IgD-negative memory B cell (primary cell): ENCODE results near the gene ADGRG7. TPM values are rescaled to one million over a fixed set of nuclear protein-coding genes. Genes with fewer than 3 reads are reported as not detected.
"Not testable (repeated sequence)": the region's sequence is repeated elsewhere in the genome, so short reads cannot be mapped to it uniquely, and the experiment has no call there.

Source experiments
- H3K27ac Mint-ChIP-seq, 3 donors: one replicate each; pipeline ENCODE4 v1.8.0; 2020 to 2022; ENCODE audit warnings: mild to moderate bottlenecking in 3 of 3, mixed read lengths in 3 of 3, moderate library complexity in 1 of 3
- H3K27me3 Mint-ChIP-seq: one replicate; pipeline ENCODE4 v1.8.0; 2021; ENCODE audit warnings: mixed read lengths
- H3K36me3 Mint-ChIP-seq: one replicate; pipeline ENCODE4 v1.8.0; 2020; ENCODE audit warnings: mild to moderate bottlenecking, mixed read lengths
- H3K4me1 Mint-ChIP-seq, 3 donors: one replicate each; pipeline ENCODE4 v1.8.0; 2020 to 2022; ENCODE audit warnings: mixed read lengths in 3 of 3, mild to moderate bottlenecking in 1 of 3
- H3K4me3 Mint-ChIP-seq, 4 donors: one replicate each; pipeline ENCODE4 v1.8.0; 2020 to 2022; ENCODE audit warnings: mild to moderate bottlenecking in 4 of 4, mixed read lengths in 4 of 4, moderate library complexity in 3 of 4
- H3K9me3 Mint-ChIP-seq, 3 donors: one replicate each; pipeline ENCODE4 v1.8.0; 2020 to 2021; ENCODE audit warnings: mixed read lengths in 3 of 3, mild to moderate bottlenecking in 1 of 3
- polyA plus RNA-seq: library from polyadenylated mRNA; unstranded; fragments of 300-500 nt; fragmentation: Illumina TruSeq; gene quantifications from one replicate; pipeline ENCODE4 v1.2.3, GENCODE V29; 2021

ADGRG7 gene
- not detected for polyA plus RNA-seq

- Mint-ChIP-seq H3K4me1 (peaks cover 0 to 6% (median 0%) of the 10 kb centered on the region in 3 donors), H3K4me3 (no peak within 1 kb of the TSS), H3K27me3 (peaks cover 8% of the 10 kb centered on the region), H3K9me3 (peaks cover 0 to 2% (median 0%) of the 10 kb centered on the region in 3 donors), H3K27ac (no peak within 1 kb of the TSS), H3K36me3 (peaks cover 1% of the 10 kb centered on the region)
Measured at GRCh38 chr3:100609305-100609704, at the start of gene ADGRG7. Gene ADGRG7 (plus strand): TSS chr3:100609601. CDS start chr3:100609857, 256 bp downstream.

- H3K9me3 Mint-ChIP-seq = no peaks in the 10 kb centered on the region
- H3K27ac Mint-ChIP-seq = no peak overlapping the region
- peaks cover 2% of the 10 kb centered on the region for H3K27me3 Mint-ChIP-seq
- H3K4me3 Mint-ChIP-seq = no peak overlapping the region
- no peaks in the 10 kb centered on the region for H3K36me3 Mint-ChIP-seq
- no peaks in the 10 kb centered on the region for H3K4me1 Mint-ChIP-seq
Measured at GRCh38 chr3:100560426-100560825, 49.0 kb upstream of the ADGRG7 start.

GRCh38 chr3:100561459-100562158, 47.8 kb upstream of the ADGRG7 start:
- H3K27ac Mint-ChIP-seq = no peak overlapping the region
- H3K9me3 Mint-ChIP-seq = no peaks in the 10 kb centered on the region
- no peaks in the 10 kb centered on the region for H3K4me1 Mint-ChIP-seq
- no peaks in the 10 kb centered on the region for H3K36me3 Mint-ChIP-seq
- H3K4me3 Mint-ChIP-seq = no peak overlapping the region
- H3K27me3 Mint-ChIP-seq = peaks cover under 1% of the 10 kb centered on the region

- H3K9me3 Mint-ChIP-seq = no peaks in the 10 kb centered on the region
- H3K4me3 Mint-ChIP-seq = no peak overlapping the region
- no peaks in the 10 kb centered on the region for H3K4me1 Mint-ChIP-seq
- no peaks in the 10 kb centered on the region for H3K36me3 Mint-ChIP-seq
- no peak overlapping the region for H3K27ac Mint-ChIP-seq
- no peaks in the 10 kb centered on the region for H3K27me3 Mint-ChIP-seq
Measured at GRCh38 chr3:100562224-100562857, 47.1 kb upstream of the ADGRG7 start.

GRCh38 chr3:100563228-100563627, 46.2 kb upstream of the ADGRG7 start:
- H3K9me3 Mint-ChIP-seq = no peaks in the 10 kb centered on the region
- H3K27ac Mint-ChIP-seq = no peak overlapping the region
- no peaks in the 10 kb centered on the region for H3K4me1 Mint-ChIP-seq
- H3K4me3 Mint-ChIP-seq = no peak overlapping the region
- no peaks in the 10 kb centered on the region for H3K36me3 Mint-ChIP-seq
- H3K27me3 Mint-ChIP-seq = no peaks in the 10 kb centered on the region

- Mint-ChIP-seq H3K4me1 (no peaks in the 10 kb centered on the region), H3K27me3 (peaks cover 1% of the 10 kb centered on the region), H3K9me3 (no peaks in the 10 kb centered on the region), H3K27ac (no peak overlapping the region), H3K4me3 (no peak overlapping the region), H3K36me3 (no peaks in the 10 kb centered on the region)
Measured at GRCh38 chr3:100563652-100564211, 45.7 kb upstream of the ADGRG7 start.

- no peaks in the 10 kb centered on the region for H3K4me1 Mint-ChIP-seq
- peaks cover 6% of the 10 kb centered on the region for H3K27me3 Mint-ChIP-seq
- no peak overlapping the region for H3K4me3 Mint-ChIP-seq
- H3K9me3 Mint-ChIP-seq = peaks cover 0 to 2% (median 0%) of the 10 kb centered on the region in 3 donors
- H3K36me3 Mint-ChIP-seq = no peaks in the 10 kb centered on the region
- peak overlapping the region in 1 of 3 donors; percentile 78 for H3K27ac Mint-ChIP-seq
Measured at GRCh38 chr3:100570811-100571210, 38.6 kb upstream of the ADGRG7 start.

- H3K4me1 Mint-ChIP-seq = no peaks in the 10 kb centered on the region
- no peak overlapping the region for H3K4me3 Mint-ChIP-seq
- no peak overlapping the region for H3K27ac Mint-ChIP-seq
- H3K36me3 Mint-ChIP-seq = no peaks in the 10 kb centered on the region
- H3K9me3 Mint-ChIP-seq = peaks cover 0 to 2% (median 0%) of the 10 kb centered on the region in 3 donors
- H3K27me3 Mint-ChIP-seq = peaks cover 3% of the 10 kb centered on the region
Measured at GRCh38 chr3:100574536-100574935, 34.9 kb upstream of the ADGRG7 start.

- Mint-ChIP-seq H3K36me3 (no peaks in the 10 kb centered on the region), H3K4me3 (no peak overlapping the region), H3K9me3 (peaks cover 0 to 2% (median 0%) of the 10 kb centered on the region in 3 donors), H3K27ac (no peak overlapping the region), H3K27me3 (peaks cover 3% of the 10 kb centered on the region), H3K4me1 (no peaks in the 10 kb centered on the region)
Measured at GRCh38 chr3:100575704-100576103, 33.7 kb upstream of the ADGRG7 start.

- Mint-ChIP-seq H3K27me3 (peaks cover 3% of the 10 kb centered on the region), H3K27ac (no peak overlapping the region), H3K9me3 (peaks cover 0 to 2% (median 0%) of the 10 kb centered on the region in 3 donors), H3K36me3 (no peaks in the 10 kb centered on the region), H3K4me1 (no peaks in the 10 kb centered on the region), H3K4me3 (no peak overlapping the region)
Measured at GRCh38 chr3:100577382-100578008, 31.9 kb upstream of the ADGRG7 start.

- no peaks in the 10 kb centered on the region for H3K4me1 Mint-ChIP-seq
- H3K36me3 Mint-ChIP-seq = no peaks in the 10 kb centered on the region
- H3K27ac Mint-ChIP-seq = no peak overlapping the region
- peaks cover 3% of the 10 kb centered on the region for H3K27me3 Mint-ChIP-seq
- H3K4me3 Mint-ChIP-seq = no peak overlapping the region
- peaks cover 0 to 1% (median 0%) of the 10 kb centered on the region in 3 donors for H3K9me3 Mint-ChIP-seq
Measured at GRCh38 chr3:100578646-100579045, 30.8 kb upstream of the ADGRG7 start.

- Mint-ChIP-seq H3K4me1 (no peaks in the 10 kb centered on the region), H3K4me3 (no peak overlapping the region), H3K36me3 (no peaks in the 10 kb centered on the region), H3K9me3 (no peaks in the 10 kb centered on the region), H3K27me3 (no peaks in the 10 kb centered on the region), H3K27ac (no peak overlapping the region)
Measured at GRCh38 chr3:100580147-100580546, 29.3 kb upstream of the ADGRG7 start.

- H3K27me3 Mint-ChIP-seq = no peaks in the 10 kb centered on the region
- no peak overlapping the region for H3K4me3 Mint-ChIP-seq
- H3K27ac Mint-ChIP-seq = no peak overlapping the region
- no peaks in the 10 kb centered on the region for H3K4me1 Mint-ChIP-seq
- peaks cover 0 to 1% (median 0%) of the 10 kb centered on the region in 3 donors for H3K9me3 Mint-ChIP-seq
- H3K36me3 Mint-ChIP-seq = peaks cover 4% of the 10 kb centered on the region
Measured at GRCh38 chr3:100581650-100582049, 27.8 kb upstream of the ADGRG7 start.

GRCh38 chr3:100582157-100582556, 27.2 kb upstream of the ADGRG7 start:
- not testable (repeated sequence) for H3K27me3 Mint-ChIP-seq, H3K4me1 Mint-ChIP-seq, H3K27ac Mint-ChIP-seq, H3K4me3 Mint-ChIP-seq, H3K36me3 Mint-ChIP-seq, H3K9me3 Mint-ChIP-seq

- Mint-ChIP-seq H3K4me1 (no peaks in the 10 kb centered on the region), H3K27me3 (no peaks in the 10 kb centered on the region), H3K9me3 (peaks cover 0 to 1% (median 0%) of the 10 kb centered on the region in 3 donors), H3K36me3 (peaks cover 4% of the 10 kb centered on the region), H3K4me3 (no peak overlapping the region), H3K27ac (no peak overlapping the region)
Measured at GRCh38 chr3:100584101-100584660, 25.2 kb upstream of the ADGRG7 start.
